BJ (cell line): ENCODE measurements around the gene PPTC7. TPM values are rescaled to one million over a fixed set of nuclear protein-coding genes. Genes with fewer than 3 reads are reported as not detected.

Experiments used
- CTCF ChIA-PET: fragments of 350-600 bp; formaldehyde crosslinking; extraction: SDS; loops from one replicate; lab custom pipeline; 2021; ENCODE audit warnings: antibody characterized with exemption, inconsistent platforms; lab: Yijun Ruan, JAX
- POLR2A ChIA-PET: fragments of 300-600 bp; sonication (Branson Sonifier 250); formaldehyde crosslinking; extraction: SDS; loops from one replicate; lab custom pipeline; 2021; ENCODE audit warnings: antibody characterized with exemption; lab: Charles Lee
- DNase-seq: peaks from one replicate; pipeline ENCODE4 v3.0.0-alpha.2; 2011; ENCODE audit warnings: low read depth
- H3K27me3 ChIP-seq: 2 replicates; pipeline ENCODE4 v1.6.0; 2011; ENCODE audit warnings: low read length; ENCODE audit not compliant: control insufficient read depth, insufficient read depth
- H3K36me3 ChIP-seq: 2 replicates; pipeline ENCODE4 v1.5.1; 2011; ENCODE audit warnings: low read length; ENCODE audit not compliant: control insufficient read depth, insufficient read depth
- H3K4me3 ChIP-seq: 2 replicates; pipeline ENCODE4 v1.5.1; 2011; ENCODE audit warnings: low read depth, mild to moderate bottlenecking, control low read depth, low read length
- CTCF ChIP-seq: IDR thresholded peaks from 2 replicates; pipeline ENCODE4 v1.5.1; 2011; ENCODE audit warnings: low read depth, mild to moderate bottlenecking, control low read depth, inconsistent platforms, low read length, moderate library complexity; ENCODE audit not compliant: insufficient read depth
- polyA minus RNA-seq: library from RNA; depleted of rRNA, polyadenylated mRNA; stranded (reverse); fragments of >200 nt; gene quantifications from 2 replicates; pipeline ENCODE4 v1.2.3, GENCODE V29; 2011; rRNA and poly(A)+ RNA removed
- polyA plus RNA-seq: library from polyadenylated mRNA; depleted of rRNA; stranded (reverse); fragments of >200 nt; gene quantifications from 2 replicates; pipeline ENCODE4 v1.2.3, GENCODE V29; 2011; rRNA removed

PPTC7 gene
- 6.0 and 8.8 TPM in 2 replicates for polyA plus RNA-seq
- 6.9 and 9.8 TPM in 2 replicates for polyA minus RNA-seq

- Histone ChIP-seq H3K4me3 (peak within 1 kb of the TSS; percentile 77), H3K27me3 (no peaks in the 10 kb centered on the region), H3K36me3 (no peaks in the 10 kb centered on the region)
- DNase-seq = peak; percentile 55
- TF ChIP-seq CTCF = no peak
- ChIA-PET CTCF (interaction anchor here (2.1 kb wide), 1 partner anchor 18 kb away, joined by 6 read pairs; no protein-coding TSS in a partner anchor), POLR2A (no interaction called here)
Measured at GRCh38 chr12:110583137-110584059, at the start of gene PPTC7. Gene PPTC7 (minus strand): TSS chr12:110583318. CDS start chr12:110583031, 287 bp downstream.

- no peak for DNase-seq
Measured at GRCh38 chr12:110627500-110628195, 44.5 kb upstream of the PPTC7 start.

GRCh38 chr12:110622582-110622981 lies 39.5 kb upstream of the PPTC7 start:
- Histone ChIP-seq H3K36me3 (no peaks in the 10 kb centered on the region), H3K4me3 (no peak overlapping the region), H3K27me3 (no peaks in the 10 kb centered on the region)
- ChIA-PET CTCF (no interaction called here), POLR2A (no interaction called here)
- no peak for TF ChIP-seq CTCF
- no peak for DNase-seq

More at GRCh38 chr12:110627500-110628195, 44.5 kb upstream of the PPTC7 start:
- ChIA-PET POLR2A (no interaction called here), CTCF (interaction anchor here (1.0 to 1.5 kb wide), 3 partner anchors 14 to 177 kb away, joined by 3 to 5 read pairs (median 4); partner anchors contain the start of gene TCTN1)
- Histone ChIP-seq H3K27me3 (no peaks in the 10 kb centered on the region), H3K4me3 (no peak overlapping the region), H3K36me3 (peaks cover 2% of the 10 kb centered on the region; the same call in 1 of the 2 replicates)
- no peak for TF ChIP-seq CTCF

GRCh38 chr12:110619534-110619953 lies 36.4 kb upstream of the PPTC7 start:
- H3K36me3 ChIP-seq = no peaks in the 10 kb centered on the region
- CTCF ChIA-PET = interaction anchor here (0.8 kb wide), 1 partner anchor 276 kb away, joined by 4 read pairs; no protein-coding TSS in a partner anchor
- H3K4me3 ChIP-seq = no peak overlapping the region
- POLR2A ChIA-PET = no interaction called here
- no peak for DNase-seq
- no peaks in the 10 kb centered on the region for H3K27me3 ChIP-seq
- no peak for TF ChIP-seq CTCF
